Measurements from ENCODE around the gene TMEM92.
"Not testable (repeated sequence)": the region's sequence is repeated elsewhere in the genome, so short reads cannot be mapped to it uniquely, and the experiment has no call there.

The TMEM92 gene

GRCh38 chr17:50301891-50302584, 27.8 kb downstream of the TMEM92 start:
- no peak for DNase-seq (ENCODE audit: low spot score)

GRCh38 chr17:50303051-50303450, 28.8 kb downstream of the TMEM92 start:
- no peak for DNase-seq (ENCODE audit: low spot score)

- DNase-seq (ENCODE audit: low spot score) = no peak
Measured at GRCh38 chr17:50303596-50303995, 29.3 kb downstream of the TMEM92 start.

GRCh38 chr17:50304781-50305404, 30.6 kb downstream of the TMEM92 start:
- DNase-seq (ENCODE audit: low spot score) = no peak

- DNase-seq (ENCODE audit: low spot score) = no peak
Measured at GRCh38 chr17:50307654-50308053, 33.4 kb downstream of the TMEM92 start.

- no peak for DNase-seq (ENCODE audit: low spot score)
Measured at GRCh38 chr17:50308666-50309065, 34.4 kb downstream of the TMEM92 start.

GRCh38 chr17:50310455-50311111, 36.3 kb downstream of the TMEM92 start:
- no peak for DNase-seq (ENCODE audit: low spot score)

- no peak for DNase-seq (ENCODE audit: low spot score)
Measured at GRCh38 chr17:50311112-50311460, 36.8 kb downstream of the TMEM92 start.

- DNase-seq (ENCODE audit: low spot score) = no peak
Measured at GRCh38 chr17:50311483-50311882, 37.2 kb downstream of the TMEM92 start.

GRCh38 chr17:50312308-50312707, 38.0 kb downstream of the TMEM92 start:
- DNase-seq (ENCODE audit: low spot score) = no peak

- DNase-seq (ENCODE audit: low spot score) = no peak
Measured at GRCh38 chr17:50314456-50315011, 40.3 kb downstream of the TMEM92 start.

GRCh38 chr17:50316016-50316587, 41.8 kb downstream of the TMEM92 start:
- no peak for DNase-seq (ENCODE audit: low spot score)

- DNase-seq (ENCODE audit: low spot score) = not testable (repeated sequence)
Measured at GRCh38 chr17:50316660-50317059, 42.4 kb downstream of the TMEM92 start.

- no peak for DNase-seq (ENCODE audit: low spot score)
Measured at GRCh38 chr17:50317121-50317520, 42.9 kb downstream of the TMEM92 start.

GRCh38 chr17:50318501-50319285, 44.4 kb downstream of the TMEM92 start:
- DNase-seq (ENCODE audit: low spot score) = no peak

GRCh38 chr17:50319306-50320004, 45.2 kb downstream of the TMEM92 start:
- no peak for DNase-seq (ENCODE audit: low spot score)

- no peak for DNase-seq (ENCODE audit: low spot score)
Measured at GRCh38 chr17:50322271-50322670, 48.0 kb downstream of the TMEM92 start.

- no peak for DNase-seq (ENCODE audit: low spot score)
Measured at GRCh38 chr17:50323060-50323459, 48.8 kb downstream of the TMEM92 start.

- no peak for DNase-seq (ENCODE audit: low spot score)
Measured at GRCh38 chr17:50325906-50326305, 51.6 kb downstream of the TMEM92 start.

- DNase-seq (ENCODE audit: low spot score) = no peak
Measured at GRCh38 chr17:50326831-50327364, 52.6 kb downstream of the TMEM92 start.
